Skin epidermis (tissue), 12 donors: ENCODE data around the gene PON3.

Experiments
- H3K27ac ChIP-seq, 21 experiments: fragments of 200-600 bp; sonication (generic) in 11 of 21; one replicate each; pipeline ENCODE4 v1.5.0; 2020; ENCODE audit warnings: mild to moderate bottlenecking in 3 of 21, inconsistent platforms in 2 of 21, moderate library complexity in 2 of 21
- H3K4me3 ChIP-seq, 7 experiments: fragments of 200-600 bp; sonication (generic) in 2 of 7; one replicate each; pipeline ENCODE4 v1.5.0; 2020; ENCODE audit warnings: inconsistent platforms in 2 of 7, mild to moderate bottlenecking in 2 of 7, moderate library complexity in 1 of 7

The PON3 gene

GRCh38 chr7:95367606-95368005 lies 28.6 kb downstream of the PON3 start:
- peak overlapping the region in 6 of 21 experiments; percentile 15 to 46 (median 30) for H3K27ac ChIP-seq

GRCh38 chr7:95365151-95365550 lies 31.0 kb downstream of the PON3 start:
- Histone ChIP-seq H3K27ac (no peak overlapping the region), H3K4me3 (no peak overlapping the region)

More at GRCh38 chr7:95367606-95368005, 28.6 kb downstream of the PON3 start:
- H3K4me3 ChIP-seq = no peak overlapping the region

GRCh38 chr7:95357623-95358022 lies 38.6 kb downstream of the PON3 start:
- Histone ChIP-seq H3K27ac (no peak overlapping the region), H3K4me3 (no peak overlapping the region)

- H3K4me3 ChIP-seq = no peak overlapping the region
- no peak overlapping the region for H3K27ac ChIP-seq
Measured at GRCh38 chr7:95342642-95343307, 53.4 kb downstream of the PON3 start.

GRCh38 chr7:95342029-95342428 lies 54.1 kb downstream of the PON3 start:
- Histone ChIP-seq H3K27ac (no peak overlapping the region), H3K4me3 (no peak overlapping the region)

GRCh38 chr7:95340491-95340890 lies 55.7 kb downstream of the PON3 start:
- Histone ChIP-seq H3K4me3 (no peak overlapping the region), H3K27ac (no peak overlapping the region)

- no peak overlapping the region for H3K4me3 ChIP-seq
- no peak overlapping the region for H3K27ac ChIP-seq
Measured at GRCh38 chr7:95338832-95339231, 57.3 kb downstream of the PON3 start.

- Histone ChIP-seq H3K27ac (peak overlapping the region in 1 of 21 experiments; percentile 34), H3K4me3 (no peak overlapping the region)
Measured at GRCh38 chr7:95335093-95335492, 61.1 kb downstream of the PON3 start.

GRCh38 chr7:95334447-95334846 lies 61.7 kb downstream of the PON3 start:
- Histone ChIP-seq H3K27ac (peak overlapping the region in 1 of 21 experiments; percentile 46), H3K4me3 (no peak overlapping the region)

GRCh38 chr7:95330961-95331337 lies 65.2 kb downstream of the PON3 start:
- Histone ChIP-seq H3K27ac (peak overlapping the region in 4 of 21 experiments; percentile 9 to 39 (median 21)), H3K4me3 (peak overlapping the region in 2 of 7 experiments; percentile 14 to 21)

GRCh38 chr7:95330204-95330960 lies 65.8 kb downstream of the PON3 start:
- Histone ChIP-seq H3K27ac (peak overlapping the region in 4 of 21 experiments; percentile 9 to 39 (median 21)), H3K4me3 (peak overlapping the region in 4 of 7 experiments; percentile 6 to 21 (median 15))

GRCh38 chr7:95327356-95327755 lies 68.8 kb downstream of the PON3 start:
- H3K4me3 ChIP-seq = no peak overlapping the region
- no peak overlapping the region for H3K27ac ChIP-seq

- no peak within 1 kb of the TSS for H3K27ac ChIP-seq
- H3K4me3 ChIP-seq = no peak within 1 kb of the TSS
Measured at GRCh38 chr7:95324431-95324830, 71.7 kb downstream of the PON3 start, which contains the start of gene PON1. PON1 (minus strand) TSS chr7:95324532; CDS start chr7:95324475, 57 bp downstream.

GRCh38 chr7:95323410-95324129 lies 72.6 kb downstream of the PON3 start:
- Histone ChIP-seq H3K27ac (no peak overlapping the region), H3K4me3 (no peak overlapping the region)

GRCh38 chr7:95322854-95323253 lies 73.3 kb downstream of the PON3 start:
- no peak overlapping the region for H3K27ac ChIP-seq
- H3K4me3 ChIP-seq = no peak overlapping the region

GRCh38 chr7:95322396-95322795 lies 73.8 kb downstream of the PON3 start:
- H3K27ac ChIP-seq = no peak overlapping the region
- H3K4me3 ChIP-seq = no peak overlapping the region

GRCh38 chr7:95321720-95322119 lies 74.5 kb downstream of the PON3 start:
- H3K4me3 ChIP-seq = no peak overlapping the region
- H3K27ac ChIP-seq = no peak overlapping the region

- H3K27ac ChIP-seq = no peak overlapping the region
- H3K4me3 ChIP-seq = no peak overlapping the region
Measured at GRCh38 chr7:95320651-95321050, 75.5 kb downstream of the PON3 start.

GRCh38 chr7:95319570-95319969 lies 76.6 kb downstream of the PON3 start:
- no peak overlapping the region for H3K27ac ChIP-seq
- no peak overlapping the region for H3K4me3 ChIP-seq

GRCh38 chr7:95318501-95319100 lies 77.6 kb downstream of the PON3 start:
- Histone ChIP-seq H3K4me3 (no peak overlapping the region), H3K27ac (no peak overlapping the region)
